Activated CD4-positive, alpha-beta T cell treated with anti-CD3 and anti-CD28 coated beads for 1 hour (primary cell): ENCODE results near the gene SYT8.
A peak's percentile ranks its signal among the peaks of the same experiment; 100 is the strongest.
"Not testable (repeated sequence)": the region's sequence is repeated elsewhere in the genome, so short reads cannot be mapped to it uniquely, and the experiment has no call there.

Source experiments
- DNase-seq: peaks from one replicate; pipeline ENCODE4 v3.0.0-alpha.2; 2020

Gene SYT8

DNA sequence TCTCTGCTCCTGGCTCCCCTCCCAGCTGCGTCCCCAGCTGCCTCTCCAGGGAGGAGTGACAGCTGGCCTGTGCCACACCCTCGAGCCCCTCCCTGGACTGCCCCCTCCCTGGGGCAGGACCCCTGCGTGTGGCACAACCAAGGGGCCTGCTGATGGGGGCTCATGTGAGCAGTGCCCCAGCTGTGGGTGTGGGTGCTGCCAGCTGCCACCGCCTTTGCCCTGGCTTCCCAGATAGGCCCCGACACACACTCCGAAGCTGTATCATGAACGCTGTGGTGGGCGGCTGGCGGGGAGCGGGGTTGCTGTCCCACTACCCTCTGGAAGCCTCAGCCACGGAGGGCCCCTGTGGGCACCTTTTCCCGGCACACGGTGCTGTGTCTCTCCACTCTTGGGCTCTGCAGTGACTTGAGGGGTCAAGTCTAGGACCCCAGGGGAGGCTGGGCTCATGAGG, 41.1 kb downstream of the SYT8 start:
- DNase-seq: not testable (repeated sequence)

DNA sequence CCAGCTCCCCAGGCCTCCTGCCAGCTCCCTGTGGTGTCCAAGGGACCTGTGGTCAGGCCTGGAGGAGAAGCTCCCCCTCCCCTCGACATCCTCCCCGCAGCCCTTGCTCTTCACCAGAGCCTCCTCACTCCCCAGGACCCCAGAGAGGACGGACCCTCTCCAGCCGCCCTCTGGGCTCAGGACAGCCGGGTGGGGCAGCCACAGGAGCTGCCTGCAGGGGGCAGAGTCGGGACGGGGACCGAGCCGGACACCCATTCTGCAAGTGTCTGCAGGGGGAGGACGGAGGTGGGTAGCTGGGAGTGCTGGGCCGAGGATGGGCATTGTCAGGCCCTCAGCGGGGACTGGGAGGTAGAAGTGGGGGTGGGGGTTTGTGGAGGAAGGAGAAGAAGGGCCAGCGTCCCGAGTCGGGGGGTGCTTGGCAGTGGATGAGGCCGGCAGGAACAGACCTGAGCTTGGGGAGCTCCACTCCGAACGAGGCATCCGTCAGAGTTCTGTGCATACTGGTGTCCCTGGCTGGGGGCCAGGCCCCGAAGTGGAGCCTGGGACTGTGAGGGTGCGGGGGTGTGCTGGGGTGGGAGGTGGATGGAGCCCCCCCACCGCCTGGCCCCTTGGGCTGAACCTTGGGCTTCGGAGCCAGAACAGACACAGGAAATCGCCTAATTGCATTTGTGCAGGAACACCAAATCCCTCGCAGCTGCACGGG, 41.7 kb downstream of the SYT8 start:
- DNase-seq: no peak

DNA sequence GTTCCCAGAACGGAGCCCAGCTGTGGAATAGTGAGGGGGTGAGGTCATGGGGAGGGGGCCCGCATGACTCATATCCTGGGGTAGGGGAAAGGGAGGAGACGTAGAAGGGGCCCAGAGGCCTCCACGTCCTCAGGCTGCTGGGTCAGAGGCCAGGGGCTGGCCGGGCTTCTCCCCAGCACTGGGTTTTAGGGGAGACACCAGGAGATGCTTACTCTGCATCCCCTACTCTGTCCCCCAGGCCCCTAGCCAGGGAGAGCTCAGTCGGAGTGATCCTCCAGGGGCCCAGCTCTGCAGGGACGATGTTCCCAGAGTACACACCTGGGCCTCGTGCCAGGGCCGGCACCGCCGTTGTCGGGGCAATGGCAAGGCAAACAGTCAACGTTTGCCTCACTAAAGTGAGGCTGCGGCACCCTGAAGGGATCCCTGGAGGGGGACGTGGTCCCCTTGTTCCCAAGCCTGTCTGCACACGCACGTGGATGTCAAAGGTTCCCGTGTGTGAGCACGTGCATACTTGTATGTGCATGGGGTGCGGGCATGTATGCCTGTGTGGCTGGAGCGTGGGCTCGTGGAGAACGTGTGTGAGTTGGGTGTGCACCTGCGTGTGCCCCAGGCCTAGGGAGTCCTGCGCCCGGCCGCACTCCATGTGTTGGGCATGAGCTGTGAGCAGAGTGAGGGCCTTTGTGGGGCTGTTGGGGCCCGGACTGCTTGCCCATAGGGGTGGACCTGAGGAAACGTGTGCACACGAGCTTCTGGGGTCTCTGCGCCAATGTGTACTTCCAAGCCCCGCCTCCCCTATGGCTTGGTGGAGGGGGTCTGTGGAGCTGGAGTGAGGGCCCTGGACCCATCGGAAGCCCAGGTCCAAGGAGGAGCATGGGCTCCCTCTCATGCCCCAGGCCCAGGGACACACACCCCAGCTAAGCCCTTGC, 42.7 kb downstream of the SYT8 start:
- no peak for DNase-seq

DNA sequence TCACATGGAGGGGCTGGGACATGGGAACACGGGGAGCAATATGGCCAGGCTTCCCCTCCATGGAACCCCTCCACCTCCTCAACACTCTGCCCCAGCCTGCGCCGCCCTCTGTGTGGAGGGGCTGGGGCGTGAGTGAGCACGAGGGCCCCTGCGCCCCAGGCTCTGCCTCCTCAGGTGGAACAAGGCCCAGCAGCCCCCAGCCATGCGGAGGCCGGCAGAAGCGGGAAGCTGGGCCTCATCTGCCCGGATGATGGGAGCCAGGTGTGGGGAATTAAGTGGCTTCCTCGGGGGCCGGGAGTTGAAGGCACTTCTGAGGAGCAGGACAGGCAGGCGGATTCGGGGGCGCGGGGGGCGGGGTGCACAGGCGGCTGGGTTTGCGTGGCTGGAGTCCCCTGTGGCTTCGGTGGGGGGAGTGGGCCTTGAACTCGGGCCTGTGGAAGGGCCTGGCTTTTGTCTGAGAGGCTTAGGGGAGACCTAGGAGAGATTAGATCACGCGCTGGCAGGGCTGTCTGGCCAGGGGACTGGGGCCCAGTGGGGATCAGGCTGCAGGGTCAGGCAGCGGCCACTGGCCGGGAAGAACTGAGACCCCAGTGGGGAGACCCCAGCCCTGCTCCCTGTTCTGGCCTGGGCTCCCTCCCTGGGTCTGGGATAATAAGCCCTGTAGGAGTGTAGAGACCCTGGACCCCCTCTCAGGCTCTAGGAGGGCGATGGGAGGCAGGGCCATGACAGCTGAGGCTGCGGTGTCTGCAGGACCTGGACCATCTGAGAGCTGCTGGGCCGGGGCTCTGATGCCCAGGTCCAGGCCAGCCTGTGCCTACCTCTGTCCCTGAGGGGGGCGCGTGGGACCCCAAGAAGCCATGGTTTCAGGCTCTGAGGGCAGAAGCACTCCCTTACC, 43.6 kb downstream of the SYT8 start:
- no peak for DNase-seq

DNA sequence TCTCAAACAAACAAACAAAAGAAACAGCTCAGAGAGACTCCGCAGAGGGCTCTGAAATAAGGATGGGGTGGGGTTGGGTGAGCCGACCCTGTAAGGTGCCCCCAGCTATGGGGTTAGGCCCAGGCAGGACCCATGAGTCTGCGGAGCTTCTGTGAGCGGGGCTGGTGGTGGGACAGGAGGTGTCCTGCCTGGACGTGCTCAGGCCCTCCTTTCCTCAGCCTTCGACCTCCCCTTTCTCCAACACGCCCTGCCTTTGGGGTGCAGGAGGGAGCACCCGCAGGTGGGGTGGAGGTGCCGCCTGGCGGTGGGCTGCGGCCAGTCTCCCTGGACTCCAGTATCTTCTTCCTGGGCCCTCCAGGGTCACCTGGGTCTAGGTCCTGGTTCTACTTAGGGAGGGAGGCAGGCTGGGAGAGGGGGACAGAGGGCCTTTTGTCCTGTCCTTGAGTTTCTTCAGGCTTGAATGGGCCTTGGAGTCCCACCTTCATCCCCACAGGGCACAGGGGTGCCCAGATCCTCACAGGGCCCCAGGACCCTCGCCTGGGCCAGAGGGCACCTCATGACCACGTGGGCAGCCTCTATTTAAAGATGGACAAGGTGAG, 44.7 kb downstream of the SYT8 start:
- no peak for DNase-seq

DNA sequence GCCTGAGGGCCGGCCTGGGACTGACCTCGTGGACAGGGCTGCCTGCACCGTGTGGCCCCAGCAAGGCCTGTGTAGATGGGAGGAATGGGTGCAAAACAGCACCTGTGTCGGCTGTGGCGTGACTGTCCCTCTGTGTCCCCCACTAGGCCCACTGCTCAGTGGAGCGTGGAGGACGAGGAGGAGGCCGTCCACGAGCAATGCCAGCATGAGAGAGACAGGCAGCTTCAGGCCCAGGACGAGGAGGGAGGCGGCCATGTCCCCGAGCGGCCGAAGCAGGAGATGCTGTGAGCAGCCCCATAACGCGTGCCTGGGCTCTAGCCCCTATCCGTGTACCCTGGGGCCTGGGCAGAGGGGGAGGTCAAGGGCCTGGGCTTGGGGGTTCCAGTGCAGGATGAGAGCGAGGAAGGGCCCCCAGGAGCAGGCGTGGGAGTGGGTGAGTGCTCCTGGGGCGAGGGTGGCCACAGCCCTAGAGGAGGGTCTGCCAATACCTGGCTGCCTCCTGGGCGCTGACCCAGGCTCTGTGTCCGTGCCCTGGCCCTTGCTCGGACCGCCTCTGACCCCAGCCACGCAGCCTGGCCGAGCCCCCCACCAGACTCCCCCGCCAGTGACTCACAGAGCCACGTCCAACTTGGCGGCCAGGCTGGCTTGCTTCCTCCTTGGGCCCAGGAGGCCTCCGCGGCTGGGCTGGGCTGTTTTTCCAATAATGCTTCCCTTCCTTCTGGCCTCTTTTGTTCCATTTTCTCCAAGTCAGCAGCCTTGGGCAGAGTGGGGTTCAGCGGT, 45.3 kb downstream of the SYT8 start:
- no peak for DNase-seq

DNA sequence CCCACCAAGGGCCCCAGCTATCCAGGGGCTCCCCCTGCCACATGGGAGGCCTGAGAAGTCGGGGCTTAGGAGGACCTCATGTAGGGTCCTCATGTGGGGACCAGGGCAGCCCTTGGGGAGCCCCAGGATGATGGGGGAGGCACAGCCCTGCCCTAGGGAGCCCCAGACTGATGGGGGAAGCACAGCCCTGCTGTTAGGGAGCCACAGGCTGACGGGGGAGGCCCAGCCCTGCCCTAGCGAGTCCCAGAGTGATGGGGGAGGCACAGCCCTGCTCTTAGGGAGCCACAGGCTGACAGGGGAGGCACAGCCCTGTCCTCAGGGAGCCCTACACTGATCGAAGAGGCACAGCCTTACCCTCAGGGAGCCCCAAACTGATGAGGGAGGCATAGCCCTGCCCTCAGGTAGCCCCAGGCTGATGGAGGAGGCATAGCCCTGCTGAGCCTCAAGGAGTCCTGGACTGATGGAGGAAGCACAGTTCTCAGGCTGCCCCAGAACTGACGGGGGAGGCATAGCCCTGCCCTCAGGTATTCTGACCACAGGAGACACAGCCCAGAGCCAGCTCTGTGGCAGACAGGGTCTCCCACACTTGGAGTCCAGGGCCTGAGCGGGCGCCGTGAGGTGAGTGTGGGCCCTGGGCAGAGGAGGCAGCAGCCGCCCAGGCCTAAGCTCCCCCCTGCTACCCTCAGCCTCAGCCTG, 46.1 kb downstream of the SYT8 start:
- no peak for DNase-seq

DNA sequence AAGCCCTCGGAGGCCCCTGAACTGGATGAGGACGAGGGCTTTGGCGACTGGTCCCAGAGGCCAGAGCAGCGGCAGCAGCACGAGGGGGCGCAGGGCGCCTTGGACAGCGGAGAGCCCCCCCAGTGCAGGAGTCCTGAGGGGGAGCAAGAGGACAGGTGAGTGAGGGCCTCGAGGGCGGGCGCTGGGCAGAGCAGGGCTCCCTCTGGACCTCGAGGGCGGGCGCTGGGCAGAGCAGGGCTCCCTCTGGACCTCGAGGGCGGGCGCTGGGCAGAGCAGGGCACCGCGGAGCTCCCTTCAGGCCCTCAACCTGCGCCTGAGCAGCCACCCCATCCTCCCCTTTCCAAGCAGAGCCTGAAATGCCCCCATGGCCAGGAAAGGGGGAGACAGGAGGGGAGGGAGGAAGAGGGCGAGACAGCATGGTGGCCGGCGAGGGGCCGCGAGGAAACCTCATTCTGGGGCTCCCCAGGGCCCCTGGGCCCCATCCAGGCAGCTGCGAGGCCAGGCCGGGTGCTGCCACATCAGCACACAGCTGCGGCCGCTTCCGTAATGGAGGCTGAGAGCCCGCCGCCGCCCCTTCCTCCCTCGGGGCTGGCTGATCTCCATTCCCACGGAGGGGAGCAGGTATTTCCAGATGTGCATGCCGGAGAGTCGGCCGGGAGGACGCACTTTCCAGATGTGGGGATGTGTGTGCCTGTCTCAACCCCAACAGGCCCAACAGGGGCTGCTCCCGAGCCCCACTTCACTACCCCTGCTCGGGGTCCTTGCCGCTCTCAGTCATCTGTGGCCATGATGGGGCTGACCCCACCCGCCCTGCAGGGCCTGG, 46.9 kb downstream of the SYT8 start:
- DNase-seq: no peak

DNA sequence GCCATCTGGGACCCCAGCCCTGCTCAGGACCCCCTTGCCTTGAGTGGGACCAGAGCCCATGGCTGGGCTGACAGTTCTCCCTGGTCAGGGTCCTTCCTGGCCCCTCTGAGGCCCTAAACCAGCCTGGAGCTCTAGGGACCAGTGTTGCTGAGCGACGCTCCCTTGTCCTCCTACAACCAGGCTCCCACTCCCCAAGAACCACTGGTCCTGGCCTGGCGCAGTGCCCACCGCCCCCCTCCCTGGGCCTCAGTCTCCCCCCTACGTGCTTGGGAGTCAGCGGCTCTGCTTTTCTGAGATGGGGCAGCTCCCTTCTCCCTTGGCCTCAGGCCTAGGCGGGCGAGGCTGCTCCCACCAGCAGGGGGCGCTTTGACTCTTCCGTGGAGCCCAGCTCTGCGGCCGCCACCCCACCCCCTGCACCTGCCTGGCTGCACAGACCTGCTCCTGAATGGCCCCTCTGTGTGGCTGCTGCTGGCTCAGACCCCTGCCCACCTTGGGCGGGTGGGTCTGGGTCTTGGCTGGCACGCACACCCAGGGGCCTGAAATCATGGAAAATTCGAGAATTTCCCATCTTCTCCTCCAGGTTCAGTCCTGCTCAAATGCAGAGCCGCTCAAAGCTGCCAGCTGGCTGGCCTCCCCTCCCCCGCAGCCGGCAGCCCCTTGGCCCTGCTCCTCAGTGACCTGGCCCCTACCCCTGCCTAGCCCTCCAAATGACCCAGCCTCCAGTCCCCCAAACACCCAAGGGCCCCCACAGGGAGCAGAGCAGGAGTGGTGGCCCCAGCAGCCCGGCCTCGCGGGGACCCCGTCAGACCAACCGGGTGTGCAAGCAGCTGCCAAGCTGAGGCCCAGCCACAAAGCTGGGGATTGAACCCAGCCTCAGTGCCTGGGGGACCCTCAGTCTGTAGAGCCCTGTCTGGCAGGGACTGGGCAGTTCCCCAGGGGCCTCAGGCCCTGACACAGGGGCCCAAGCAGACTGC, 47.8 kb downstream of the SYT8 start:
- peak; percentile 68 for DNase-seq

DNA sequence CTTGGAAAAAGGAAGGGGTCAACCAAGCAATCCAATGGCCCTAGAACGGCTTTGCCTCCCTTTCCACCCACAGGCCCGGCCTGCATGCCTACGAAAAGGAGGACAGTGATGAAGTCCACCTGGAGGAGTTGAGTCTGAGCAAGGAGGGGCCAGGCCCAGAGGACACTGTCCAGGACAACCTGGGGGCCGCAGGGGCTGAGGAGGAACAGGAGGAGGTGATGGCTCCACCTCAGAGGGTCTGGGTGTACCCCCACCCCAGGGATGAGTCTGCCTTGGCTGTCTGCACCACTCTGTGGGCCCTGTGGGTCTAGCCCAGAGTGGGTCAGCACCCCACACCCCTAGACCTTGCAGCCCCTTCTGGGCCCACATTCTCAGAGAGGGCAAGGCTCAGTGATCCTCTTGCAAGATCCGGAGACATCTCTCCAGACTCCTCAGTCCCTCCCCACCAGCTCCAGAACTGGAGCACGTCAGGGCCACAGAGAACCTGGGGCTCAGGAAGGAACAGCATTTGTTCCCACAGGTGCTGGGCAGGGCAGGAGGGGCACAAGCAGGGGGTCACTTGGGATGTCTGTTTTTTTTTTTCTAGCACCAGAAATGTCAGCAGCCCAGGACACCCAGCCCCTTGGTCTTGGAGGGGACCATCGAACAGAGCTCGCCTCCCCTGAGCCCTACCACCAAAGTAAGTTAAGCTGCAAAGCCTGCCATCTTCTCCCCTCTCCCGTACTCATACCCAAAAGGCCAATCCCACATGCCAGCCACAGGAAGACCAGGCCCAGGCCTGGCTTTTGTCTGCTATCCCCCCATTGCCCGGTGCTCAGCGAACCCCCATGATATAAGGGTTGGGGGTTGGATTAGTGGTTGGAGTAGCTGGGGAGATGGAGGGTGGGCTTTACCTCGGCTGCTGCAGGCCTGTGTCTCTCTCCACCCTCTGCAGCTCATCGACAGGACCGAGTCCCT, 48.8 kb downstream of the SYT8 start:
- DNase-seq: no peak

DNA sequence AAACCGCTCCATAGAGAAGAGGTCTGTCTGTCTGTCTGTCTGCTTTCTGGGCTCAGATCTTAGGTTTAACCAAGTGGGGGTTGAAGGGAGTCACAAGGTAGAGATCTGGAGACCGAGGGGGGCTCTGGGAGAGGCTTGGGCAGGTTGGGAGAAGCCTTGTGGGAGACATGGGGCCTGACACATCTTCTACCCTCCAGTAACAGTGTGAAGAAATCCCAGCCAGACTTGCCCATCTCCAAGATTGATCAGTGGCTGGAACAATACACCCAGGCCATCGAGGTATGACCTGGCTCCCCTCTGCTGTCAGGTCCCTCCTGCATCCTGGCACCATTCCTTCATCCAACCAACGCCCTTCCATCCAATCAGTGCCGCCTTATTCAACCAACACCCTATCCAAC, 49.5 kb downstream of the SYT8 start:
- no peak for DNase-seq

DNA sequence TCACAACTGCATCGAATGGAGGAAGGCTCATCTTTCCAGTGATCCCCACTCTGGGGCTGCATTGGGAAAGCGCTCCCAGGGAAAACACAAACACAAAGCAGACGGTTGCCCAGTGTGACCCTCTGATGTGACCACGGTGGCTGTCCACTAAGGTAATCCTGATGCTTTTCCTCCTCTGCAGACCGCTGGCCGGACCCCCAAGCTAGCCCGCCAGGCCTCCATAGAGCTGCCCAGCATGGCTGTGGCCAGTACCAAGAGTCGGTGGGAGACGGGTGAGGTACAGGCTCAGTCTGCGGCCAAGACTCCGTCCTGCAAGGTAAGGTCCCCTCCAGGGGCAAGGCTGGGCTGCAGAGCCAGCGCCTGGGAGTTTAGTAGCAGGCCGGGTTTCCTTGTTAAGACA, 51.8 kb downstream of the SYT8 start:
- DNase-seq: not testable (repeated sequence)
